Esophagus muscularis mucosa (tissue), 4 donors: Measurements from ENCODE around the gene S100A6. TPM values are rescaled to one million over a fixed set of nuclear protein-coding genes. Genes with fewer than 3 reads are reported as not detected.
A peak's percentile ranks its signal among the peaks of the same experiment; 100 is the strongest.

Source experiments
- DNase-seq: peaks from one replicate; pipeline ENCODE4 v3.0.0-alpha.2; 2017; ENCODE audit errors: extremely low spot score
- H3K27ac ChIP-seq, 4 donors: fragments of 200-600 bp; sonication (generic); replicated peaks in 1 of 4; 1 replicate in 3 of 4; 2 replicates in 1 of 4; pipeline ENCODE4 v1.5.1; 2016 to 2019; ENCODE audit warnings: mild to moderate bottlenecking in 1 of 4
- H3K27me3 ChIP-seq, 4 donors: fragments of 200-600 bp; sonication (generic); one replicate each; pipeline versions ENCODE4 v1.5.1 to v1.6.0; 2016 to 2019
- H3K36me3 ChIP-seq, 4 donors: fragments of 200-600 bp; sonication (generic); one replicate each; pipeline ENCODE4 v1.5.1; 2016 to 2019
- H3K4me1 ChIP-seq, 4 donors: fragments of 200-600 bp; sonication (generic); one replicate each; pipeline ENCODE4 v1.5.1; 2016 to 2019
- H3K4me3 ChIP-seq, 4 donors: fragments of 200-600 bp; sonication (generic); 1 replicate in 2 of 4; 2 replicates in 2 of 4; pipeline ENCODE4 v1.5.1; 2016 to 2019; ENCODE audit warnings: mild to moderate bottlenecking in 4 of 4, moderate library complexity in 1 of 4
- H3K9me3 ChIP-seq, 4 donors: fragments of 200-600 bp; sonication (generic); 1 replicate in 3 of 4; 2 replicates in 1 of 4; pipeline ENCODE4 v1.5.1; 2016 to 2019
- CTCF ChIP-seq, 3 experiments: fragments of 200-600 bp in 2 of 3; fragments of 450-650 bp in 1 of 3; sonication (generic) in 2 of 3; IDR thresholded peaks; one replicate each; pipeline ENCODE4 v1.5.1; 2017 to 2019; ENCODE audit warnings: antibody characterized with exemption in 3 of 3, mild to moderate bottlenecking in 2 of 3, moderate library complexity in 1 of 3
- EP300 ChIP-seq: sonication (generic); formaldehyde crosslinking; IDR thresholded peaks from one replicate; pipeline ENCODE4 v1.6.1; 2017; ENCODE audit warnings: antibody characterized with exemption
- POLR2A ChIP-seq: fragments of 450-650 bp; IDR thresholded peaks from one replicate; pipeline ENCODE4 v1.6.1; 2017; ENCODE audit warnings: antibody characterized with exemption, moderate library complexity, mild to moderate bottlenecking, low read depth
- POLR2AphosphoS5 ChIP-seq, 2 donors: sonication (generic); formaldehyde crosslinking; IDR thresholded peaks; one replicate each; pipeline ENCODE4 v1.6.1; 2017; ENCODE audit warnings: antibody characterized with exemption in 2 of 2
- WGBS: methylation state at CpG from one replicate; pipeline ENCODE4 v1.1.5; 2018; 5-methylcytosine and 5-hydroxymethylcytosine counted together
- intact Hi-C: fragments of 100-400 bp; cut with DNase I; formaldehyde crosslinking; loops from one replicate; pipeline ENCODE4 v1.15.1; 2023
- total RNA-seq, 4 donors: library from RNA; depleted of rRNA; stranded (reverse); fragments of >200 nt; gene quantifications; one replicate each; pipeline versions ENCODE4 v1.1.0 to v1.2.1, GENCODE V29; 2016

The S100A6 gene
- total RNA-seq, 4 donors from 2014 or later: 432 to 759 (median 607) TPM

- 72% methylated on average over 6 of the region's 6 CpGs for WGBS
- TF ChIP-seq EP300 (no peak), POLR2AphosphoS5 (IDR thresholded peaks at IDR 0.05) (no peak), POLR2A (no peak), CTCF (IDR thresholded peaks at IDR 0.05) (no peak)
- Histone ChIP-seq H3K4me3 (no peak overlapping the region), H3K36me3 (no peaks in the 10 kb centered on the region), H3K9me3 (no peaks in the 10 kb centered on the region), H3K27me3 (no peaks in the 10 kb centered on the region), H3K27ac (no peak overlapping the region), H3K4me1 (peaks cover 8 to 17% (median 15%) of the 10 kb centered on the region in 4 donors)
- intact Hi-C loops: loop anchor here (1.0 to 2.0 kb wide), 2 partner anchors 30 to 143 kb away; no protein-coding TSS in a partner anchor
- DNase-seq: no peak
Measured at GRCh38 chr1:153495536-153495935, 40.3 kb downstream of the S100A6 start.

GRCh38 chr1:153494976-153495535, 40.7 kb downstream of the S100A6 start:
- DNase-seq: no peak
- intact Hi-C loops: loop anchor here (1.0 to 2.0 kb wide), 2 partner anchors 30 to 142 kb away; no protein-coding TSS in a partner anchor
- WGBS: 46% methylated on average over 6 of the region's 6 CpGs
- H3K4me1 ChIP-seq: peaks cover 11 to 21% (median 20%) of the 10 kb centered on the region in 4 donors
- no peaks in the 10 kb centered on the region for H3K36me3 ChIP-seq
- TF ChIP-seq POLR2AphosphoS5 (IDR thresholded peaks at IDR 0.05): no peak
- TF ChIP-seq EP300: no peak
- TF ChIP-seq POLR2A: no peak
- peak; percentile 85 to 96 (median 92) for TF ChIP-seq CTCF (IDR thresholded peaks at IDR 0.05)
- H3K27ac ChIP-seq: no peak overlapping the region
- no peak overlapping the region for H3K4me3 ChIP-seq
- no peaks in the 10 kb centered on the region for H3K9me3 ChIP-seq
- H3K27me3 ChIP-seq: no peaks in the 10 kb centered on the region

GRCh38 chr1:153493343-153493960, 42.3 kb downstream of the S100A6 start:
- Histone ChIP-seq H3K27me3 (no peaks in the 10 kb centered on the region), H3K27ac (peak overlapping the region in 2 of 4 donors; percentile 31 to 33), H3K4me3 (no peak overlapping the region), H3K4me1 (peaks cover 15 to 37% (median 30%) of the 10 kb centered on the region in 4 donors), H3K9me3 (no peaks in the 10 kb centered on the region), H3K36me3 (no peaks in the 10 kb centered on the region)
- no peak for DNase-seq
- intact Hi-C loops: no loop called here
- TF ChIP-seq EP300 (no peak), POLR2AphosphoS5 (IDR thresholded peaks at IDR 0.05) (no peak), POLR2A (no peak), CTCF (IDR thresholded peaks at IDR 0.05) (no peak)
- 82% methylated on average over 6 of the region's 6 CpGs for WGBS

- H3K27me3 ChIP-seq: no peaks in the 10 kb centered on the region
- intact Hi-C loops: no loop called here
- TF ChIP-seq POLR2AphosphoS5 (IDR thresholded peaks at IDR 0.05) (peak; percentile 49 to 74), CTCF (IDR thresholded peaks at IDR 0.05) (no peak), EP300 (no peak), POLR2A (no peak)
- H3K4me3 ChIP-seq: no peak overlapping the region
- H3K4me1 ChIP-seq: peaks cover 16 to 45% (median 31%) of the 10 kb centered on the region in 4 donors
- DNase-seq: peak; percentile 94
- no peaks in the 10 kb centered on the region for H3K9me3 ChIP-seq
- no peaks in the 10 kb centered on the region for H3K36me3 ChIP-seq
- peak overlapping the region; percentile 61 to 76 (median 72) for H3K27ac ChIP-seq
- WGBS: 28% methylated on average over 9 of the region's 12 CpGs
Measured at GRCh38 chr1:153490272-153491051, 45.3 kb downstream of the S100A6 start.
